ENCODE measurements around the gene ELN. TPM values are rescaled to one million over a fixed set of nuclear protein-coding genes. Genes with fewer than 3 reads are reported as not detected.

The ELN gene
- polyA plus RNA-seq, 1 experiment, result 619 TPM

- Histone ChIP-seq H3K4me3 (ENCODE audit: low read depth, low read length) (no peak overlapping the region), H3K27me3 (ENCODE audit: control insufficient read depth, insufficient read depth, low read length) (no peaks in the 10 kb centered on the region), H3K36me3 (ENCODE audit: control insufficient read depth, insufficient read depth, low read length) (peaks cover 17% of the 10 kb centered on the region)
- no peak for TF ChIP-seq CTCF (IDR thresholded peaks at IDR 0.05; ENCODE audit: insufficient read depth, low read depth, low read length)
- POLR2A ChIA-PET, result no interaction called here
- DNase-seq (ENCODE audit: low read depth), result no peak
- CTCF ChIA-PET, result no interaction called here
Observed at GRCh38 chr7:74051193-74051592, 23.2 kb downstream of the ELN start.

GRCh38 chr7:74051629-74052410 is 23.8 kb downstream of the ELN start:
- TF ChIP-seq CTCF (IDR thresholded peaks at IDR 0.05; ENCODE audit: insufficient read depth, low read depth, low read length), result peak; percentile 32
- H3K36me3 ChIP-seq (ENCODE audit: control insufficient read depth, insufficient read depth, low read length), result peaks cover 20% of the 10 kb centered on the region
- H3K4me3 ChIP-seq (ENCODE audit: low read depth, low read length), result no peak overlapping the region
- POLR2A ChIA-PET, result no interaction called here
- CTCF ChIA-PET, result interaction anchor here (0.6 to 2.3 kb wide), 3 partner anchors 16 to 26 kb away, joined by 3 to 9 read pairs (median 8); no protein-coding TSS in a partner anchor
- no peaks in the 10 kb centered on the region for H3K27me3 ChIP-seq (ENCODE audit: control insufficient read depth, insufficient read depth, low read length)
- no peak for DNase-seq (ENCODE audit: low read depth)

- Histone ChIP-seq H3K36me3 (ENCODE audit: control insufficient read depth, insufficient read depth, low read length) (peaks cover 19% of the 10 kb centered on the region), H3K4me3 (ENCODE audit: low read depth, low read length) (no peak overlapping the region), H3K27me3 (ENCODE audit: control insufficient read depth, insufficient read depth, low read length) (no peaks in the 10 kb centered on the region)
- POLR2A ChIA-PET, result interaction anchor here (0.6 kb wide), 1 partner anchor 427 kb away, joined by 6 read pairs; no protein-coding TSS in a partner anchor
- DNase-seq (ENCODE audit: low read depth), result no peak
- no peak for TF ChIP-seq CTCF (IDR thresholded peaks at IDR 0.05; ENCODE audit: insufficient read depth, low read depth, low read length)
- CTCF ChIA-PET, result interaction anchor here (0.6 to 2.3 kb wide), 4 partner anchors 15 to 198 kb away, joined by 3 to 9 read pairs (median 6); no protein-coding TSS in a partner anchor
Observed at GRCh38 chr7:74052628-74053027, 24.7 kb downstream of the ELN start.

GRCh38 chr7:74053589-74054186 is 25.7 kb downstream of the ELN start:
- CTCF ChIA-PET, result interaction anchor here (0.6 to 2.3 kb wide), 5 partner anchors 13 to 347 kb away, joined by 3 to 9 read pairs (median 3); no protein-coding TSS in a partner anchor

More at GRCh38 chr7:74053589-74054186, 25.7 kb downstream of the ELN start:
- Histone ChIP-seq H3K36me3 (ENCODE audit: control insufficient read depth, insufficient read depth, low read length) (peaks cover 13% of the 10 kb centered on the region), H3K4me3 (ENCODE audit: low read depth, low read length) (no peak overlapping the region), H3K27me3 (ENCODE audit: control insufficient read depth, insufficient read depth, low read length) (no peaks in the 10 kb centered on the region)
- DNase-seq (ENCODE audit: low read depth), result no peak
- POLR2A ChIA-PET, result no interaction called here
- TF ChIP-seq CTCF (IDR thresholded peaks at IDR 0.05; ENCODE audit: insufficient read depth, low read depth, low read length), result no peak
